ENCODE measurements around the gene PTPRN2.

PTPRN2 gene

GRCh38 chr7:158033196-158033595 is 554.4 kb downstream of the PTPRN2 start:
- no peak for TF ChIP-seq CTCF (conservative IDR thresholded peaks at IDR 0.05; ENCODE audit: low read depth, low read length)
- no peak for DNase-seq (ENCODE audit: low read depth)
- H3K4me3 ChIP-seq (ENCODE audit: low read depth, low read length), result no peak overlapping the region

- no peak overlapping the region for H3K4me3 ChIP-seq (ENCODE audit: low read depth, low read length)
- TF ChIP-seq CTCF (conservative IDR thresholded peaks at IDR 0.05; ENCODE audit: low read depth, low read length), result no peak
- DNase-seq (ENCODE audit: low read depth), result no peak
Observed at GRCh38 chr7:158032561-158033115, 555.0 kb downstream of the PTPRN2 start.

DNA sequence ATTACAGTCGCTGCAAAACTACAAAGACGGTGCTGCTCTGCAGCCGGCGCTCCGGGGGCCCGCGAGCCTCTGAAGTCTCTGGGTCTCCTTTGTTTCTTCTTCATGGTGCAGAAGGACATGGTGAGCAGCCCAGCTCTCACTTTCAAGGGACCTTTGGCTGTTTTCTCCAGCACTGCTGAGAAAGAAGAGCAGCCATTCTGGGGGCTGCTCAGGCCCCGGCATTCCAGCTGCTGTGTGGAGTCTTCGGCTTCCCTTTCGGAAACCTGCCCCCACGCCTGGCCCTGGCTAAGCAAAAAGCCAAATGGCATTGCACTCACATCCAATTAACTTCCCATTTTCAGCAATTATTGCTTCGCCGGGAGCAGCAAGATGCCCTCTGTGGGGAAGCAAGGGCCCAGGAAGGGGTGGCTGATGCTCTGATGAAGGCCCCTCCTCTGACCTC is 555.7 kb downstream of the PTPRN2 start:
- no peak for TF ChIP-seq CTCF (conservative IDR thresholded peaks at IDR 0.05; ENCODE audit: low read depth, low read length)
- H3K4me3 ChIP-seq (ENCODE audit: low read depth, low read length), result no peak overlapping the region
- no peak for DNase-seq (ENCODE audit: low read depth)

GRCh38 chr7:158030566-158030965 is 557.1 kb downstream of the PTPRN2 start:
- no peak for TF ChIP-seq CTCF (conservative IDR thresholded peaks at IDR 0.05; ENCODE audit: low read depth, low read length)
- no peak for DNase-seq (ENCODE audit: low read depth)
- no peak overlapping the region for H3K4me3 ChIP-seq (ENCODE audit: low read depth, low read length)

DNA sequence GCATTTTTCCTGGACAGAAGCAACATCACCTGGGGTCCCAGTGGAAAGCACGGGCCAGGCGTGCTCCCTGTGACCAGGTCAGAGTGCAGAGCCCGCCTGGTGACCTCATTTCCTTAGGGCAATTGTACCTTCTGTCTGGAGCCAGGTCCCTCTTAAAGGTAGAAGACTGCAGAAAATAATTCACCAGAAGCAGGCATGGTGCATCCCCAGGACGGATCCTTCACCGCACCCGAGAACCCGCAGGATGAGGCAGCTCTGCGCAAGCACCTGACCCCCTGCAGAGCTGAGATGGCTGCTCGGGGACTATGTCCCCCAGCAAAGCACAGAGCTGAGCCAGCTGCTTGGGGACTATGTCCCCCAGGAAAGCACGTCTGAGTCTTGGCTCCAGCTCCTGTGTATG is 557.6 kb downstream of the PTPRN2 start:
- H3K4me3 ChIP-seq (ENCODE audit: low read depth, low read length), result no peak overlapping the region
- no peak for TF ChIP-seq CTCF (conservative IDR thresholded peaks at IDR 0.05; ENCODE audit: low read depth, low read length)
- DNase-seq (ENCODE audit: low read depth), result no peak

DNA sequence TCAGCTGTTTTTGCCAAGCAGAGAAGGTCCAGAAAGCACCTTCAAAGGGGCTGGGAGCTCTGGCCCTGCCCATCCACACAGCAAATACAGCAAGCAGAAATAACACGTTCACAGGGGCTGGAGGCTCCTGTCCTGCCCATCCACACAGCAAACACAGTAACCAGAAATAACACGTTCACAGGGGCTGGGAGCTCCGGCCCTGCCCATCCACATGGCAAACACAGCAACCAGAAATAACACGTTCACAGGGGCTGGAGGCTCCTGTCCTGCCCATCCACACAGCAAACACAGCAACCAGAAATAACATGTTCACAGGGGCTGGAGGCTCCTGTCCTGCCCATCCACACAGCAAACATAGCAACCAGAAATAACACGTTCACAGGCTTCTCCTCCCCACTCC is 558.1 kb downstream of the PTPRN2 start:
- no peak overlapping the region for H3K4me3 ChIP-seq (ENCODE audit: low read depth, low read length)
- no peak for TF ChIP-seq CTCF (conservative IDR thresholded peaks at IDR 0.05; ENCODE audit: low read depth, low read length)
- no peak for DNase-seq (ENCODE audit: low read depth)

- TF ChIP-seq CTCF (conservative IDR thresholded peaks at IDR 0.05; ENCODE audit: low read depth, low read length), result no peak
Observed at GRCh38 chr7:158028971-158029370, 558.7 kb downstream of the PTPRN2 start.

More at GRCh38 chr7:158028971-158029370, 558.7 kb downstream of the PTPRN2 start:
- DNase-seq (ENCODE audit: low read depth), result no peak
- H3K4me3 ChIP-seq (ENCODE audit: low read depth, low read length), result no peak overlapping the region

All from choroid plexus epithelial cell (primary cell).